C1 segment of cervical spinal cord (tissue), 14 donors: ENCODE results near the gene ROR2.
"Not testable (repeated sequence)": the region's sequence is repeated elsewhere in the genome, so short reads cannot be mapped to it uniquely, and the experiment has no call there.

Experiments
- DNase-seq, 14 donors: peaks; one replicate each; lab custom pipeline; 2025; lab: John Stamatoyannopoulos, UW

ROR2 gene

DNA sequence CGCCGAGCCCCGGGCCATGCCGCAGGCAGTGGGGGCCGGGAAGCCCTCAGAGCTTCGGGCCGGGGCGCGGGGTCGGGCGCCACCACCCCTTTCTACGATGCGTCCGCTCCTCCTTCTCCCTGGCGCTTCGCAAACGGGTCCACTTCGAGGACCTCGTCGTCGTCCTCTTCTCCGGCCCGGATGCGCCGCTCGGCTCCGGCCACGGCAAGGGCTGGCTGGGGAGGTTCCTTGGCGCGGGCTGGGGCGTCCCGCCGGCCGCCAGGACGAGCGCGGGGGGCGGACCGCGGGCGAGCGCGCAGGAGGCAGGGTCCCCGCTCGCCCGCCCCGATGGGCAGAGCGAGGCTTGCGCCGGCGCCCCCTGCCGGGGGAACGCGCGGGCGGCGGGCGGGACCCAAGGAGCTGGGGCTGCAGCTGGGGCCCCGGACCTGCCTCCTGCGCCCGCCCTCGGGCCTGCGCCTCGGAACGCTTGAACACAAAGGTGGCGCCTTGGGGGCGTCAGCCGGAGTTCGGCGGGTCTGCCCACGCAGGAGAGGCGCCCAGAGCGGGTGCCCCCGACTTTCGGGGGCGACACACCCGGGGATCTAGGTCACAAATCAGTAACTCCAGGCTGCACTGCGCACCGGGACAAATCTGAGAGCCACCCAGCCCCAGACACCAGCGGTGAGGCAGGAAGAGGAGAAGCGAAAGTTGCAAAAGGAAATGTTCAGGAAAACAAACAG, at the start of gene ROR2:
Gene ROR2 (minus strand): TSS at position 283 of the 719 bp plus-strand sequence.
- peak in 2 of 14 donors; percentile 36 to 54 for DNase-seq

- DNase-seq, result no peak
Measured at GRCh38 chr9:91995000-91995655, 45.1 kb upstream of the ROR2 start.

DNA sequence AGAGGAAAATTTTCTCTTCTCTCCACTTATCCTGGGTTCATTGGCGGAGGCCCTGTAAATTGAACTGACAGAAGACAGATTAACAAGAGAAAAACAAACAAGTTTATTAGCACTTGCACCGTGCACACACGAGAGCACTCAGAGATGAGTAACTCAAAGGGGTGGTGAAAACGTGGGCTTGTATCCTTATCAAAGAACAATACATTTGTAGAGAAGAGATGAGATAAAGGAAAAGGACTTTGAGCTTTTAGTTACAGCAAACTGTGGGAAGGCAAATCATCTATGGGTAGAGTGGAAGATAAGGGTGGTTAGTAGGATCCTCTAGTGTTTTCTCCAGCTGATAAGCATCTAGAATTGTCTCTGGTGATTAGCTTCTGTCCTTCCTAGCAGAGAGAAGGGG, 44.4 kb upstream of the ROR2 start:
- DNase-seq, result no peak

GRCh38 chr9:91992461-91993041, 42.5 kb upstream of the ROR2 start:
- DNase-seq, result no peak

- DNase-seq, result no peak
Measured at GRCh38 chr9:91991721-91992341, 41.8 kb upstream of the ROR2 start.

DNA sequence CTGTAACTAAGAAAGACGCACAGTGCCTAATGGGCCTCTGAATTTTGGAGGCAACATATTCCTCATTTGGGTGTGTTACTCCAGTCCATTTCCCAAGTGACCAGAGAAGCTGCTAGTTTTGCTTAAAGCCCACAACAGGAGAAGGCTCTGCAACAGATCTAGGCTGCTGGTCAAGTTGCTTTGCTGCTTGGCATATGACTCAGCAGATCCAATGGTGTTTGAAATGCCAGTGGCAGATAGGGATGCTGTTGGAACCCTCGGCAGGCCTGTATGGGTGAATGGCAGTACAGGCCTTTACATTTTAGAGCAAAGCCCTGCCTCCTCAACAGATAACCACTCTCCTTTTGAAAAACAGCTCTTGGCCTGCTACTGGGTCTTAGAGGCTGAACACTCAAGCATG, 36.2 kb upstream of the ROR2 start:
- DNase-seq, result no peak

- no peak for DNase-seq
Measured at GRCh38 chr9:91985692-91986091, 35.7 kb upstream of the ROR2 start.

DNA sequence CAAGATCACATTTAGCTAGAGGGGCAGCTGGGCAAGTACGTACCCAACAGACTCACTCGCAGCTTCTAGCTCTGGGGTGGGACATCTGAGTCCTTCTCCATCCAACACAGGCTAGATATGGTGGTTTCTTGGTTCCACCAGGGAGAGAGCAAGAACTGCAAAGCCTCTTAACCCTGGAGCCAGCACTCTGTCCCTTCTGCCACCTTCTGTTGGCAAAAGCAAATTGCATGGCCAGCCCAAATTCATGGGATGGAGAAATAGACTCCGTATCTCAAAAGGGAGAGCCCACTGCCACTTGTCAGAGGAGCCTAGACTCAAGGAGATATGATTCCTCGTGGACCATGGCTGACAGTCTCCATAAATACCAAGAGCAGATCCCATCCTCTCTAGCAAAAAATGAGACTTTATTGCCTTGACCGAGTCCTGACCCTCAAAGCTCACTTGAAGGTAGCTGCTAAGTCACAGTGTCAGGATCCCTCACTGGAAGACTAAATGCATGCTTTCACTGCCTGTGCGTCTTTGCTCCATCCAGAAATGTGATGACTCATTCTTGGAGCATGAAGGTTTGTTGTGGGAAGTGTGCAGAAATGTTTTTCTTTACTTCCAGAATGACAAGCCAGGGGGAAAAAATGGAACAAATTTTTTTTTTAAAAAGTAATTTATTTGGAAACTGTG, 28.8 kb upstream of the ROR2 start:
- peak in 1 of 14 donors; percentile 0 for DNase-seq

DNA sequence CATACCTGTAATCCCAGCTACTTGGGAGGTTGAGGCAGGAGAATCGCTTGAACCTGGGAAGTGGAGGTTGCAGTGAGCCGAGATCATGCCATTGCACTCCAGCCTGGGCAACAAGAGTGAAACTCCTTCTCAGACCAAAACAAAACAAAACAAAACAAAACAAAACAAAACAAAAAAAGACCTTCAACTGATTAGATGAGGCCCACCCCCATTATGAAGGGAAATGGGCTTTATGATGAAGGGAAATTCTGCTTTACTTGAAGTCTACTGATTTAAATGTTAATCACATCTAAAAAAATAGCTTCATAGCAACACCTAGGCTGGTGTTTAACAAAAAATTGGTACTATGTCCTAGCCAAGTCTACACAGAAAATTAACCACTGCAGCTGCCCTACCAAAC, 25.2 kb upstream of the ROR2 start:
- not testable (repeated sequence) for DNase-seq

- no peak for DNase-seq
Measured at GRCh38 chr9:91972711-91973110, 22.7 kb upstream of the ROR2 start.

- DNase-seq, result no peak
Measured at GRCh38 chr9:91972076-91972626, 22.1 kb upstream of the ROR2 start.

DNA sequence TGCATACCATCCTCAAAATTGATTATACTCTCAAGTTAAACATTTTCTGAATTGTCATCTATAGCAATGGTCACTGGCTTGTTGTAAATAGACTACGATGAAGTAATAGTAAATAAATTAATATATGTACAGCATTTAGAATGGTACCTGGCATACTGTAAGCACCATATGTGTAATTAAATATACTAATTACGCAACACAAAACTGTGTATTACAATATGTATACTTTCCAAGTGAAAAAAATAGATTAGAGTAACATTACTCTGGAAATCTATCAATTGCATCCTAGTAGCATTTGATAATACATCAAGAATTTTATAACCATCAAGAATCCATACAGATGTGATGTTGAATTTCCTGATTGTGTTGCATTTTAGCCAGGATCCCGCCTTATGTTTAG, 17.2 kb upstream of the ROR2 start:
- DNase-seq, result no peak

DNA sequence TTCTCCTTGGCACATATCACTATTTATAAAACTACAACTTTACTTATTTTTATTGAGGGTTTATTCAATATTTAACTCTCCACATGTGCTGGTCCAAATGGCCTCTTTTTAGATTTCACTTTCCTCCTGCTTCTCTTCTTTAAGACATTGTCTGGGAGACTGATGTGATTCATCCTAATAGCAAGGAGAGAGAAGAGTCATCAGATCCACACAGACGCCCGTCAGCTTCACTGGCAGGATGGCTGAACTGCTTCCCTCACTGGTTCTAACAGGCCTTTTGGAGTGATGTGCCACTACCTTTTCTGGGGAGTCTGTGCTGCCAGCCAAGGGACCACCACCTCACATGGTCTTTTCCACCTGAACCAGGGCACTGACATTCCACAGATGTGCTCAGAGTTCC, 16.5 kb upstream of the ROR2 start:
- no peak for DNase-seq

DNA sequence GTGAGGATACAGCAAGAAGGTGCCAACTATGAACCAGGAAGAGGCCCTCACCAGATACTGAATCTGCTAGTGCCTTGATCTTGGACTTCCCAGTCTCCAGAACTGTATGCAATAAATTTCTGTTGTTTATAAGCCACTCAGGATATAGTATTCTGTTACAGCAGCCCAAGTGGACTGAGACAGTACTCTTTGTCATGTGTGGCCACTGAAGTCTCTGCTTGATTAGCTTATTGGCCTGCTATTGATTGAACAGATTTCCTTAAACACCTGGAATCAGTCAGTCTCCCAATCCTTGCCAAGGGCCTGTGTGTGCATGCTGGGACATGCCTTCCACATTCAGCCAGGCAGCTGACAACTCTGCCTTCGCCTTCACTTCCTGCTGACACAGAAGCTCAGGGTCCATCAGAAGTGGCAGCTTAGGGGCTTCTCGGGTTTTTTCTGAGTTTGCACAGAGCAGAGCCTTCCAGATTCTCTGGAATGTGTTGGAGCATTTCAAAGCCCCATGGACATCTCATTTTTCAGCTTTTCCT, 13.7 kb upstream of the ROR2 start:
- no peak for DNase-seq

DNA sequence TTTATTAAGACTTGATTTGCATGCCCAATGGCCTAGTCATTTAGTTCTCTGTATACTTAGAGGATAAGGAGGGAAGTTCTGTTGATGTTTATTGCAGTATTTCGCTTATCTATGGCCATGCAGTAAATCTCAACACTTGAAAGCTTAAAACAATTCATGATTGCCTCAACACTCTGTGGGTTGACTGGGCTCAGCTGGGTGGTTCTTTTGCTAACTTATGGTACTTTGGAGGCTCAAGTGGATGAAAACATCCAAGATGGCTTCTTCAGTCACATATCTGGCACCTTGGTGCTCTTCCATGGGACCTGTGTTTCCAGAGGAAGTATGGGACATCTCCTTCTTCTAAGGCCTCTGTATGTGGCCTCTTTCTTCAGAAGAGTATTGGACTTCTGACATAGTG, 10.3 kb upstream of the ROR2 start:
- DNase-seq, result no peak

GRCh38 chr9:91958174-91958573, 8.1 kb upstream of the ROR2 start:
- no peak for DNase-seq

DNA sequence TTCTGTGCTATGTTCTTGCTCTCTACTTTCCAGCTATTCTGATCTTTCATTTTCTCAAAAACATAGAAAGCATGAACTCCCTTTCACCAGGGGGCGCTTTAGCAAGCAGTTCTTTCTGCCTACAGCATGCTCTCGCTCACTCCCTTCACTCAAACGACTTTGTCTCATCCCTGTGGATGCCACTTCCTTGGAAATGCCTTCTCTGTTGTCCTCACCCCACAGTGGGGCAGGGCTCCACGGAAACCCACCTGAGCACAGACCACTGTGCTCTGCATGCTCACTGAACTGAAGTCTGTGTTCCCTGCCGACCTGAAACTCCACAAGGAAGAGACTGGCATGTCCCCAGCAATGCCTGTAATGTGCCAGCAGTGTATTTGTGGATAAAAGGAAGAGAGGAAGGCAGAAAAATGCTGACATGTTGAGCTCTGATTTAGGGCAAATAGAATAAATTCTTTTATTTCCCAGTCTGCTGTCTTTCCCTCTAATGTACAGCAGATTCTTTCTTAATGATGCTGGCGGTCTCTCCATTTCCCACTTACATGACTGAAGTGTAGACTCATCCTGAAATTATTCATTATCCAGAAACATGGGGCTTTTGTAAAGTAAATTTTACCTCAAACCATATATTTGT, 4.9 kb upstream of the ROR2 start:
- no peak for DNase-seq

GRCh38 chr9:91953718-91954117, 3.7 kb upstream of the ROR2 start:
- no peak for DNase-seq

GRCh38 chr9:91951944-91952520, 2.0 kb upstream of the ROR2 start:
- DNase-seq, result no peak

- DNase-seq, result no peak
Measured at GRCh38 chr9:91949392-91949945, 559 bp downstream of the ROR2 start.
